BE2C (cell line): ENCODE measurements around the gene HOXB3.

Experiments
- DNase-seq: peaks from one replicate; pipeline ENCODE4 v3.0.0-alpha.2; 2020
- H3K27me3 ChIP-seq: fragments of 250-450 bp; sonication (Bioruptor Pico); 2 replicates; pipeline ENCODE4 v1.5.1; 2020; ENCODE audit warnings: mild to moderate bottlenecking
- H3K36me3 ChIP-seq: fragments of 250-450 bp; sonication (Bioruptor Pico); 2 replicates; pipeline ENCODE4 v1.5.1; 2020; ENCODE audit warnings: mild to moderate bottlenecking
- H3K4me1 ChIP-seq: fragments of 250-450 bp; sonication (Bioruptor Pico); 2 replicates; pipeline ENCODE4 v1.5.1; 2020
- H3K4me3 ChIP-seq: 2 replicates; pipeline ENCODE4 v1.5.1; 2011; ENCODE audit warnings: low read depth, low read length
- H3K9me3 ChIP-seq: fragments of 250-450 bp; sonication (Bioruptor Pico); 2 replicates; pipeline ENCODE4 v1.5.1; 2020
- CTCF ChIP-seq: IDR thresholded peaks from 2 replicates; pipeline ENCODE4 v1.5.1; 2012; ENCODE audit warnings: mild to moderate bottlenecking, low read depth, low read length

The HOXB3 gene

GRCh38 chr17:48609759-48610281, 19.8 kb upstream of the HOXB3 start:
- no peak for DNase-seq
- H3K9me3 ChIP-seq = no peaks in the 10 kb centered on the region
- no peaks in the 10 kb centered on the region for H3K4me1 ChIP-seq
- no peak for TF ChIP-seq CTCF
- H3K36me3 ChIP-seq = no peaks in the 10 kb centered on the region
- no peak overlapping the region for H3K4me3 ChIP-seq
- peaks cover 95% of the 10 kb centered on the region for H3K27me3 ChIP-seq

- no peak overlapping the region for H3K4me3 ChIP-seq
- no peaks in the 10 kb centered on the region for H3K9me3 ChIP-seq
- DNase-seq = no peak
- H3K4me1 ChIP-seq = no peaks in the 10 kb centered on the region
- no peak for TF ChIP-seq CTCF
- no peaks in the 10 kb centered on the region for H3K36me3 ChIP-seq
- H3K27me3 ChIP-seq = peaks cover 97% of the 10 kb centered on the region
Observed at GRCh38 chr17:48609033-48609432, 19.0 kb upstream of the HOXB3 start.

GRCh38 chr17:48608494-48608834, 18.4 kb upstream of the HOXB3 start:
- Histone ChIP-seq H3K36me3 (no peaks in the 10 kb centered on the region), H3K27me3 (peaks cover 97% of the 10 kb centered on the region), H3K4me1 (no peaks in the 10 kb centered on the region), H3K9me3 (no peaks in the 10 kb centered on the region), H3K4me3 (no peak overlapping the region)
- no peak for DNase-seq
- TF ChIP-seq CTCF = no peak

GRCh38 chr17:48606892-48607614, 17.0 kb upstream of the HOXB3 start:
- DNase-seq = no peak
- H3K36me3 ChIP-seq = no peaks in the 10 kb centered on the region
- H3K4me3 ChIP-seq = no peak overlapping the region
- peaks cover 99% of the 10 kb centered on the region for H3K27me3 ChIP-seq
- H3K4me1 ChIP-seq = no peaks in the 10 kb centered on the region
- no peaks in the 10 kb centered on the region for H3K9me3 ChIP-seq
- TF ChIP-seq CTCF = no peak

- no peaks in the 10 kb centered on the region for H3K4me1 ChIP-seq
- TF ChIP-seq CTCF = no peak
- no peak overlapping the region for H3K4me3 ChIP-seq
- H3K36me3 ChIP-seq = no peaks in the 10 kb centered on the region
- H3K27me3 ChIP-seq = peaks cover 100% of the 10 kb centered on the region
- no peak for DNase-seq
- no peaks in the 10 kb centered on the region for H3K9me3 ChIP-seq
Observed at GRCh38 chr17:48605991-48606891, 16.2 kb upstream of the HOXB3 start.
